Activated CD8-positive, alpha-beta T cell treated with anti-CD3 and anti-CD28 coated beads, Interleukin-2, amount 10 ng/mL, durations not matched to agents 7 days and 5 days (primary cell): ENCODE data around the gene CUEDC1. TPM values are rescaled to one million over a fixed set of nuclear protein-coding genes. Genes with fewer than 3 reads are reported as not detected.

Source experiments
- ATAC-seq: fragments of 150-1000 bp; cut with Tn5 transposase; one replicate; pipeline ENCODE4 v1.10.0; 2021; ENCODE audit warnings: moderate library complexity
- CTCF ChIA-PET: fragments of 350-600 bp; sonication (Branson Sonifier 250); formaldehyde crosslinking; loops from one replicate; lab custom pipeline; 2021; ENCODE audit warnings: antibody characterized with exemption; lab: Charles Lee
- POLR2A ChIA-PET: fragments of 350-600 bp; sonication (Branson Sonifier 250); formaldehyde crosslinking; loops from one replicate; lab custom pipeline; 2021; ENCODE audit warnings: antibody characterized with exemption; lab: Charles Lee
- DNase-seq: peaks from one replicate; pipeline ENCODE4 v3.0.0-alpha.2; 2020
- H3K27ac Mint-ChIP-seq: one replicate; pipeline ENCODE4 v1.8.0; 2021; ENCODE audit warnings: mild to moderate bottlenecking, mixed read lengths
- H3K27me3 Mint-ChIP-seq: one replicate; pipeline ENCODE4 v1.8.0; 2021; ENCODE audit warnings: low read depth, mixed read lengths
- H3K36me3 Mint-ChIP-seq: one replicate; pipeline ENCODE4 v1.8.0; 2021; ENCODE audit warnings: low read depth, mixed read lengths
- H3K4me1 Mint-ChIP-seq: one replicate; pipeline ENCODE4 v1.8.0; 2021; ENCODE audit warnings: low read depth, mixed read lengths
- H3K4me3 Mint-ChIP-seq: one replicate; pipeline ENCODE4 v1.8.0; 2021; ENCODE audit warnings: mild to moderate bottlenecking, mixed read lengths
- H3K9me3 Mint-ChIP-seq: one replicate; pipeline ENCODE4 v1.8.0; 2022; ENCODE audit warnings: mixed read lengths; ENCODE audit not compliant: insufficient read depth
- total RNA-seq, 2 experiments: library from RNA; stranded (reverse); gene quantifications; one replicate each; pipeline ENCODE4 v1.2.3, GENCODE V29; 2021

Gene CUEDC1
- total RNA-seq, 2 experiments from 2014 or later = 0.18 TPM; not detected in 1

DNA sequence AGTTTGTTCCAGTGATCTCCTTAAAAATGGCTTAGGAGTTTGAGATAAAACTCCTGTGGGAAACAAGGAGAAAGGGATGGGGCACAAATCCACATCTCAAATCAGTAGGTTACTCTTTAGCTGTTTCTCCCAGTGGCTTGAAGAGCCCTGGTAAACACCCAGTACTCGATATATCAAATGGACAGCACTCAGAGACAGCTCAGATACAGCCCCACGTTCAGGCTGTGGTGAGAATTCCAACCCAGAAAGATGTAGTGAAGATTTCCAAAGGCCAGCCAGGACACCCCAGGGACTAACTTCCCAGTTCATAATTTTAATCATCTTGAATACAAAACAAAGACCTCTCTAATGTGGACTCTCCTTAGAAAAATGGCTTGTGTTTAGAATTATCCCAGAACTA, 39.2 kb upstream of the CUEDC1 start:
- DNase-seq (no peak), ATAC-seq (no peak)
- POLR2A ChIA-PET = interaction anchor here (0.7 to 2.6 kb wide), 3 partner anchors 13 to 144 kb away, joined by 6 to 7 read pairs (median 7); partner anchors contain the start of genes MRPS23 and SRSF1
- no peak overlapping the region for H3K27ac Mint-ChIP-seq
- peaks cover 44% of the 10 kb centered on the region for H3K36me3 Mint-ChIP-seq
- no peaks in the 10 kb centered on the region for H3K9me3 Mint-ChIP-seq
- H3K27me3 Mint-ChIP-seq = no peaks in the 10 kb centered on the region
- no peak overlapping the region for H3K4me3 Mint-ChIP-seq
- CTCF ChIA-PET = interaction anchor here (0.6 to 5.9 kb wide), 9 partner anchors 8 to 137 kb away, joined by 3 to 84 read pairs (median 4); no protein-coding TSS in a partner anchor
- peaks cover 64% of the 10 kb centered on the region for H3K4me1 Mint-ChIP-seq

DNA sequence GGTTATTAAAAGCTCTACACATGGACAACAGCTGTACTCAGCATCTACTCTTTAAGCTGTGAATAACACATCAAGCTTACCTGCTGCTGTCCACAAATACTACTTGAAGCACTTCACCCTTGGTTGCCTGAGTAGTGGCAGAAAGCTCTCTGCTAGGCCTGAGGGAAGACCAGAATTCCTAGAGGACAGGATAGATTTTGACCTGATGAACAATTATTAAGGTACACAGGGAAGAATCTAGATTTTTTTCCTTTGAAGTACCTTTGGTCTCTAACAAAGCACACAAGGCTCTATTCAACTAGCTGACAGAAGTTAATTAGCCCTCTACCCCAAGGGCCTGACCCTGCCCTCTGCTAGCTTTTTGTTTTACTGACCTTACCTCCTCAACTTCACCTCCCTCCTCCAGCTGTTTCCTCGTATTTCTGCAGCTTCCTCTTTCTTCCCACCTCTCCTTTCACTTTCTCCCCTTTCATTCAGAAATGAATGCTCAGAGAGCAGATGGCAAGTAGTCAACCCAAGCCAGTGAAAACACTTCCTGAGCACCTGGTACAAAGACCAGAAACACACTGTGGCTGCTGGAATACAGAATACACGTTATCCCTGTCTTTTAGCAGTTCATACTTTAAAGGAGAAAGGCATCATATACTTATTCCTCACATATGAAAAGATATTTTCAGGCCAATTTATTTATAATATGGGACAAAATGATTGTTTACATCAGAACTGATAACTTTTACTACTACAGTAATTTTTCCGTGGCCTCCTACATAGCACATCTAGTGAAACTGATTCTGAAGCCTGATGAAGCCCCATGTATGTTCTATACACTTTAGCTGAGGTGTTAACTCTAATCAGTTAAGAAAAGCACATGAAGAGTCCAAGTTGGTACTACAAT, 38.5 kb upstream of the CUEDC1 start:
- ChIA-PET POLR2A (interaction anchor here (0.6 to 2.6 kb wide), 5 partner anchors 9 to 311 kb away, joined by 3 to 7 read pairs (median 3); partner anchors contain the start of genes MRPS23 and SRSF1), CTCF (interaction anchor here (0.7 to 5.9 kb wide), 14 partner anchors 9 to 179 kb away, joined by 3 to 84 read pairs (median 4); partner anchors contain the start of gene SRSF1)

DNA sequence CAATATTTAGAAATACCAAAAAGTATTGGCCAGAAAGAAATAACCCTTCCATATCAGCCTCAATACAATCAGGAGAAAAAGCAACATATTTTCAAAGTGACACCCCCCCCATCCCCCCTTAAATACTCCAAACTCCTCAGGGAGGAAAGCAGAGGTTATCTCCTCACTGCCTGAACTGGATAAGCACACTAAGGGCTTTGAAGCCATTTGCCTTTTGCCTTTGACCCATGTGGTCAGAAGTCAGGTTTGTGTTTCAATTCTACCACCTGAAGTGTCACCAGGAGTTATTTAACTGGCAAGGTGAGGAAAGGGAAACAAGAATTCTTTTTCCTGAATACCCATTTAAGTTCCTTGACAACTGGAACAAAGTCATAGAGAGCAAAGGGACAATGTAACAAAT, 36.3 kb upstream of the CUEDC1 start:
- Mint-ChIP-seq H3K9me3 (no peaks in the 10 kb centered on the region), H3K27ac (no peak overlapping the region), H3K4me1 (peaks cover 60% of the 10 kb centered on the region), H3K27me3 (no peaks in the 10 kb centered on the region), H3K4me3 (no peak overlapping the region), H3K36me3 (peaks cover 31% of the 10 kb centered on the region)
- ChIA-PET CTCF (interaction anchor here (0.7 to 3.9 kb wide), 2 partner anchors 9 to 141 kb away, joined by 3 to 71 read pairs; no protein-coding TSS in a partner anchor), POLR2A (interaction anchor here (2.3 to 2.4 kb wide), 2 partner anchors 10 to 15 kb away, joined by 8 to 18 read pairs; partner anchors contain the start of gene SRSF1)
- ATAC-seq = no peak
- DNase-seq = no peak

More for the DNA sequence above, 38.5 kb upstream of the CUEDC1 start:
- no peak overlapping the region for H3K4me3 Mint-ChIP-seq
- no peak for DNase-seq
- no peak for ATAC-seq
- H3K36me3 Mint-ChIP-seq = peaks cover 45% of the 10 kb centered on the region
- H3K27ac Mint-ChIP-seq = peak overlapping the region; percentile 21
- peaks cover 66% of the 10 kb centered on the region for H3K4me1 Mint-ChIP-seq
- no peaks in the 10 kb centered on the region for H3K27me3 Mint-ChIP-seq
- H3K9me3 Mint-ChIP-seq = no peaks in the 10 kb centered on the region

DNA sequence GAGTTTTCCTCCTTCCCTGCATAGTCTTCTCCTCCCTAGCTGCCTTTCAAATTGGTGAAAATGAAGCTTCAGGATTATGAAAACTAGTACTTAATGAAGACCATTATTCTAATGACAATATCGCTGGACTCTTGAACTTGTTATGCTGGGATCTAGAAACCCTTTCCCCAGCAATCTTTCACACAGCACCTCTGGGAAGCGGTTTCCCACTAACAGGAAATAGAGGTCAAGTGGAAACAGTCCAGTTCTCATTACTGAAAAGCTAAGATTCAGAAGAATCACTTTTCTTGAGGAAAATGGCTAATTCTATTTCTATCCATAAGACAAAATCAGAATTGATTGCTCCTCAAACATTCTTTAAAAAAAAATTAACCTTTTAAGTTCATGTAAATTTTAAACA, 34.8 kb upstream of the CUEDC1 start:
- peaks cover 62% of the 10 kb centered on the region for H3K4me1 Mint-ChIP-seq
- ChIA-PET CTCF (interaction anchor here (0.7 to 3.9 kb wide), 9 partner anchors 9 to 331 kb away, joined by 3 to 71 read pairs (median 4); partner anchors contain the start of gene SRSF1), POLR2A (interaction anchor here (0.6 to 2.4 kb wide), 5 partner anchors 8 to 123 kb away, joined by 3 to 18 read pairs (median 5); partner anchors contain the start of gene SRSF1)
- DNase-seq (no peak), ATAC-seq (no peak)
- H3K27me3 Mint-ChIP-seq = no peaks in the 10 kb centered on the region
- H3K4me3 Mint-ChIP-seq = no peak overlapping the region
- H3K36me3 Mint-ChIP-seq = peaks cover 36% of the 10 kb centered on the region
- peak overlapping the region; percentile 32 for H3K27ac Mint-ChIP-seq
- H3K9me3 Mint-ChIP-seq = no peaks in the 10 kb centered on the region

DNA sequence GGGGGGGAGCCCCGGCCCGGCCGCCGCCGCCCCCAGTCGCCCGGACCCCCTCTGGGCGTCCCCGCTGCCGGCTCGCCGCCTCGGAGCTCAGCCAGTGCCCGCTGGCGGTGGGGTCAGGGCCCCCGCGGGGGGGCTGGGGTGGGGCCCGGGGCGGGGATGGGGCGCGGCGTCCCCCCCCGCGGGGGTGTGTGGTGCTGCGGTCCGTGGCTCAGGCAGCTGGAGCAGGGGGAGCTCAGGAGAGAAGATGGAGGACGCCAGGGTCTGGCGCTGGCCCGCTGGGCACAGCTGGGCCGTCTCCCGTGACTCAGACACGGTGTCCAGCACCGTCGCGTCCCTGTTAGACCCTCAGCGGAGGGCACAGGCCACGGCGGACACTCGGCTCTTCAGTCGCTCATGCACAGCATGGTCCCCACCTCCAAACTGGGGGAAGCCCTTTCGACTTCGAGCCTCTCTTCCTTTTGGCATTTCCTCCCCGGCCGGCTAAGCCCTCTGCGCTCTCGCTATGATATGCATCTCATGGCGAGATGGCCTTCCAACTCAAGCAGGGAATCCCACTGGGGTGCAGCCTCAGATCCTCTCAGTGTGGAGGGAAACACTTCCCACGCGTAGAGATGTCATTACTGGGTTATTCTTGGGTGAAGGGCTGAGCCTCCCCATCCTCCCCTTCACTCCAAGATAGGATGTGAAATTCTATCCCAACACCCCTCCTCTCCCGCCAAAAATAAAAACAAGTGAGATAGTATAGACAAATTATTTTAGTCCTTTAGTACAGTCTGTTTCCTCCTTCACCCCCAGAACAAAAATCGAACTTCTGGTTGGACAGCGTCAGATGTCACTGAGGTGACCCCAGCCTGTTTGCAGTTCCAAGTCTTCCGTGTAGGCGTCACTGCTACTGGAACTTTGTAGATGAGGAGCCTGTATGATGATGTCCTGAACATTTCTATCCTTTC, 33.4 kb upstream of the CUEDC1 start:
- H3K27me3 Mint-ChIP-seq = no peaks in the 10 kb centered on the region
- DNase-seq = peak; percentile 75
- H3K36me3 Mint-ChIP-seq = peaks cover 42% of the 10 kb centered on the region
- H3K9me3 Mint-ChIP-seq = no peaks in the 10 kb centered on the region
- ATAC-seq = peak; percentile 74
- CTCF ChIA-PET = interaction anchor here (0.6 to 3.9 kb wide), 6 partner anchors 7 to 132 kb away, joined by 3 to 71 read pairs (median 4); no protein-coding TSS in a partner anchor
- POLR2A ChIA-PET = interaction anchor here (0.5 to 2.4 kb wide), 14 partner anchors 9 to 1118 kb away, joined by 3 to 18 read pairs (median 3); partner anchors contain the start of genes HSF5, MRPS23, SRSF1 and TRIM37
- H3K4me1 Mint-ChIP-seq = peaks cover 64% of the 10 kb centered on the region
- peak overlapping the region; percentile 92 for H3K27ac Mint-ChIP-seq
- peak overlapping the region; percentile 84 for H3K4me3 Mint-ChIP-seq

DNA sequence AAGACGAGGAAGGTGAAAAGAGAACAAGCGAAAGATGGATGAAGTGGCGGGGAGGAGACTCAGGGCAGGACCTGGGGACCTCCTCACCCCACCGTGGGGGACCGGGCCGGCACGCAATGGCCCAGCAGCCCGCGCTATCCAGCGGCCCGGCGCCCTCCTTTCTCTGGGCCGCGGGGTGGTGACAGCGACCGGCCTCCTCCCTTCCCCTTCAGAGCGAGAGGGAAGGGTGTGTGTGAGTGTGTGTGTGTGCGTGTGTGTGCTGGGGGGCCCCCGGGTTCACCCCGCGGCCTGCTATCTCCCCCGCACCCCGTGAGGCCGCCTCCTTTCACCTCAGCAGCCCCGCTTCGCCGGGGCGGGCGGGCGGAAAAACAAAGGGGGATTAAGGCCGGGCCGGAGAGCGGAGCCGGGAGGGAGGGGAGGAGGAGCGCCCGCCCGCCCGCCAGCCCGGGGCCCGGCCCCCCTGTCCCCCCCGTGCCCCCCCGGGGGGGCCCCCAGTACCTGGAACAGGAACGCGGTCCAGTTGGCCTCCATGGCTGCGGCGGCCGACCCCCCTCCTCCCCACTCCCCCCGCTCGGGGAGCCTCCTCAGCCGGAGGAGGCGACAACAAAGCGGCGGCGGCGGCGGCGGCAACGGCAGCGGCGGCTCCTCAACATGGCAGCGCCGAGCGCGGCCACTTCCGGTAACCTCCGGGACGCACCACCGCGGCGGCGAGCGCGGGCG, 32.5 kb upstream of the CUEDC1 start, which contains the start of gene VEZF1:
TSS of gene VEZF1 (minus strand) at position 674 of the 720 bp plus-strand sequence. CDS start at position 531, 143 bp downstream.
- peaks cover 66% of the 10 kb centered on the region for H3K4me1 Mint-ChIP-seq
- H3K36me3 Mint-ChIP-seq = peaks cover 47% of the 10 kb centered on the region
- POLR2A ChIA-PET = interaction anchor here (0.5 to 1.5 kb wide), 8 partner anchors 9 to 1119 kb away, joined by 3 to 17 read pairs (median 4); partner anchors contain the start of genes MRPS23, SRSF1 and TRIM37

DNA sequence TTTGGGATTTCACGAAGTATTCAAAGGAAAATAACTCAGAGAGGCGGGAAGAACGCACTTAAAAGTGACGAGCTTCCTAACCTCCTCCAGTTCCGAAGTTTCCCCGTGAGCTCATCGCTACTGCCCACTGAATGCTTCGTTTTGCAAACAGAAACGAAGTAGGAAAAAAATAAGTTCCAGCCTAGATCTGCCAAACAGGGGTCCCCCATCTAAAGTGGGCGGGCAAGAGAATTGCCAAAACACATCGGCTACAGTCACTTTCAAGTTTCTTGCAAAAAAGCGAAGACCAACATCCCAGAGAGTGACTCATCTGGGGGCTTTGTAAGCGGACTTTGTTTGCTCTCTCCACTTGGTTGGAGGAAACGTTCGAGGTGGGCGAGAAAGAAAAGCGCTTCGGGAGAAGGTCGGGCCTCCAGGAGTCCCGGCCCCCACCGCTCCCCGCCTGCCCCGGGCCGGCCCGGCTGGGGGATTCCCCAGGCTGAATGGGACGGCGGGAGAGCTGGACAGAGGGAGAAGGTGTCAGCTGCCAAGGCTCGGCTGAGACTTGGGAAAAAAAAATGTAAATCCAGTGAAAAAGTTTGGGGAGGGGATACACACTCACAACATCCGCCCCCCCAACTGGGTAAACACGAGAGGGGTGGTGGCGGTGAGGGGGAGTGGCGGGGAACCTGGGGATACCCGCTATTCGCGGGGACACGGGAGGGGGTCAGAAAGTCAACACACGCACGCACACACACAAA, 31.8 kb upstream of the CUEDC1 start:
- ATAC-seq (peak; percentile 5), DNase-seq (peak; percentile 44)
- H3K36me3 Mint-ChIP-seq = peaks cover 51% of the 10 kb centered on the region
- H3K4me3 Mint-ChIP-seq = peak overlapping the region; percentile 91
- no peaks in the 10 kb centered on the region for H3K27me3 Mint-ChIP-seq
- CTCF ChIA-PET = interaction anchor here (0.7 to 3.3 kb wide), 17 partner anchors 8 to 204 kb away, joined by 3 to 52 read pairs (median 4); partner anchors contain the start of gene SRSF1
- H3K27ac Mint-ChIP-seq = peak overlapping the region; percentile 76
- H3K4me1 Mint-ChIP-seq = peaks cover 70% of the 10 kb centered on the region
- H3K9me3 Mint-ChIP-seq = no peaks in the 10 kb centered on the region
- POLR2A ChIA-PET = interaction anchor here (0.6 to 2.8 kb wide), 3 partner anchors 20 to 215 kb away, joined by 3 to 11 read pairs (median 4); partner anchors contain the start of gene SRSF1

More for the DNA sequence above, 32.5 kb upstream of the CUEDC1 start, which contains the start of gene VEZF1:
- Mint-ChIP-seq H3K27me3 (no peaks in the 10 kb centered on the region), H3K4me3 (peak within 1 kb of the TSS; percentile 91), H3K9me3 (no peaks in the 10 kb centered on the region), H3K27ac (peak within 1 kb of the TSS; percentile 92)
- DNase-seq (peak; percentile 82), ATAC-seq (peak; percentile 73)
- CTCF ChIA-PET = interaction anchor here (0.6 to 3.9 kb wide), 5 partner anchors 13 to 185 kb away, joined by 3 to 71 read pairs (median 5); no protein-coding TSS in a partner anchor

DNA sequence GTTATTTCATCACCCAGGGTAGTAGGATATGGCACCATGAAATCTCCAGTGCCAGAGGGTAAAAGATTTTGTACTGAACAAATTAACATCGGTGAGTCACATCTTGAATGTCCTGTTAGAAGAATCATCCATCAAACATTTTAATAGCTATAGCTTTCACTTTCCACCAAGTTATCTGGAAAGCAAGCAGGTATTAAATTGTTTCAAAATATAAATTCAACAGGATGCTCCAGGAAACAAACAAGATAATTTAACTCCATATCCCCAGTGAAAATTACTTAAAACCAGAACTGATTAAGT, 30.4 kb upstream of the CUEDC1 start:
- POLR2A ChIA-PET = interaction anchor here (0.7 to 2.8 kb wide), 2 partner anchors 21 to 30 kb away, joined by 3 to 11 read pairs; partner anchors contain the start of genes CUEDC1 and SRSF1
- CTCF ChIA-PET = interaction anchor here (0.9 to 3.3 kb wide), 18 partner anchors 9 to 202 kb away, joined by 3 to 52 read pairs (median 4); partner anchors contain the start of gene SRSF1
- H3K9me3 Mint-ChIP-seq = no peaks in the 10 kb centered on the region
- H3K27ac Mint-ChIP-seq = no peak overlapping the region
- peaks cover 60% of the 10 kb centered on the region for H3K36me3 Mint-ChIP-seq
- H3K27me3 Mint-ChIP-seq = no peaks in the 10 kb centered on the region
- DNase-seq (no peak), ATAC-seq (no peak)
- H3K4me1 Mint-ChIP-seq = peaks cover 70% of the 10 kb centered on the region
- peak overlapping the region; percentile 38 for H3K4me3 Mint-ChIP-seq

DNA sequence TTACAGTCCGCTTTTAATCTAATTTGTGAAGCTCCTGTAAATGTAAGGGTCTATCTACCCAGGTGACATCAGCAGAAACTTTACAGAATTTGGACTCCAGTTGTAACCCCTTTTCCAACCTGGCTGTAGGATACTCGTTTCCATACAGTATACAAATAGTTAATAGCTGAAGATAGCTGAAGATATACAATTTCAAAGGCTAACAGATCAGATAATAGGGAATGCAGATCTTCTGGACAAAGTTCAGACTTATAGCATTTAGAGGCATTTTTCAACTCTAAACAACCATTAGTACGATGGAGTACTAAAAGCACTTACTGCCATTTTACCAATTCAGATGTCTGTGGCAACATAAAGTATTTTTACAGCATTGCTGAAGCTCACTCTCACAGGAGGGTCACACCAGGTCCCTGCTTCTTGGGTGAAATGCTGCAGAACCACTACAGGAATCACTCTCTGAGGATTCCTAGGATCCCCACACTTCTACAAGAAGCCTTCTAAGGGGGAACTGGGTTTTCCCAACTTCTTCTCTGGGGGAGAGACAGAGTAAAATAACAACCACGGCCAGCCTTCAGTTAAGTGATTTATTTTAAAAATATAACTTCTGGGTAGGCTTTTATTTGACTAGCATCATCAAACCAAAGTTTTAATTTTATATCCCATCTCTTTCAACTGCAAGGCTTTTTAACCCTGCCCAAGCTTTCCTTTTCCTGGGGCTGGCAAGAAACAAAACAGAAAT, 29.9 kb upstream of the CUEDC1 start:
- no peak overlapping the region for H3K4me3 Mint-ChIP-seq
- H3K9me3 Mint-ChIP-seq = no peaks in the 10 kb centered on the region
- DNase-seq (no peak), ATAC-seq (no peak)
- H3K4me1 Mint-ChIP-seq = peaks cover 67% of the 10 kb centered on the region
- H3K36me3 Mint-ChIP-seq = peaks cover 61% of the 10 kb centered on the region
- no peak overlapping the region for H3K27ac Mint-ChIP-seq
- ChIA-PET CTCF (interaction anchor here (0.5 to 3.3 kb wide), 15 partner anchors 9 to 186 kb away, joined by 3 to 52 read pairs (median 4); partner anchors contain the start of genes CUEDC1 and SRSF1), POLR2A (interaction anchor here (0.7 to 2.8 kb wide), 2 partner anchors 22 to 29 kb away, joined by 3 to 11 read pairs; partner anchors contain the start of genes CUEDC1 and SRSF1)
- no peaks in the 10 kb centered on the region for H3K27me3 Mint-ChIP-seq
